GM10847 (cell line): ENCODE measurements around the gene RYR2.

Source experiments
- POLR2A ChIP-seq: IDR thresholded peaks from 2 replicates; pipeline ENCODE4 v1.6.1; 2011; ENCODE audit not compliant: insufficient read length; ENCODE audit errors: extremely low read depth

Gene RYR2

DNA sequence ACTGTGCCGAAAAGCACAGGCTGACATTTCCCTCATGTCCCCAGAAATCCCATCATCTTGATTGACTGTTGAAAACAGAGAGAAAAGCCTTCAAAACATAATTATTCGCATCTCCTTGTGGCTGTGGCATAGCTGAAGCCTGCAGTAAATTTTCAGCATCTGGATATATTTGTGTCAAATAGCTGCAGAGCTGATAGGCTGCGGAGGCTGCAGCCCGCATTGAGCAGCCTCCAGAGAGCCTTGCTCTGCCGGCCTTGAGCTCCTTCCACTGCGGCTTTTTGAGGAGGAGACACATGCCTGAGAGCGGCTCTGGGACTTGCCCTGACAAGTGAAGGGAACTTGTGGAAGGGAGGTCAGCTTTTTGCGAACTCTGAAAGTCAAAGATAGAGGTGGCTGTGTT is 144.7 kb downstream of the RYR2 start:
- no peak for TF ChIP-seq POLR2A

DNA sequence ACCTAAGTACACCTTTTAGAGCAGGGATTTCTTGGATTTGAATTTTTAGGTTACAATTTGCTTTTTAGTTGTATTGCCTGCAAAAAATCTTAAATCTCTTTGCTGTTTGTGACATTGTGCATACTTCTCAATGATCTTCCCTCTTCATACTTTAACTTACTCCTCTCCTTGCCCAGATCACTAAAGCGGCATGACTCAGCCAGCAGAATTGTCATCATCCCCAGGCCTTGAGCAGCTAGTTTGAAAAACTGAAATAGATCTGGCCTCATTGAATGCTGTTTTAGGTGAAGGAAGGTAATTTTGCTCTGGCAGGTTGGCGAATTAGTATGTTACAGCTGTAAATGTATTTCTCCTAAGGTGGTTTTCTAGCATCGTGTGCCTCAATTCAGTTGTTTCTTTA is 145.9 kb downstream of the RYR2 start:
- TF ChIP-seq POLR2A: no peak

DNA sequence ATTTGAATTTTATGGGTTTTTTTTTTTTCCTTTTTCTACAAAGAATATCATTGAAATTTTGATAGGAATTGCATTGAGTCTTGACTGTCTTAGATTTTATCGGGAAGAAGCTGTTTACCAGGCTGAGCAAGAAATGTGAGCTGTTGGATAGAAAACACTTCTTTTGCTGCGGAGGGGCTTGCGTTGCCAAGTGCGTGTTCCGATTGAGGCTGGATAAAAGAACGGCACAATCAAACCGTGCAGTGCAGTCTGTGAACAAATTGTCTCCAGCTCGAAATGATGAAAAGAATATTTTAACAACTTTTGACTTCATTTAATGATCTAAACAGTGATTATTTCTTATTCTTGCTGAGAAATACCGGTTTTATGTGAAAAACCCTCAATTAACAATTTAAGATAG is 149.4 kb downstream of the RYR2 start:
- no peak for TF ChIP-seq POLR2A

DNA sequence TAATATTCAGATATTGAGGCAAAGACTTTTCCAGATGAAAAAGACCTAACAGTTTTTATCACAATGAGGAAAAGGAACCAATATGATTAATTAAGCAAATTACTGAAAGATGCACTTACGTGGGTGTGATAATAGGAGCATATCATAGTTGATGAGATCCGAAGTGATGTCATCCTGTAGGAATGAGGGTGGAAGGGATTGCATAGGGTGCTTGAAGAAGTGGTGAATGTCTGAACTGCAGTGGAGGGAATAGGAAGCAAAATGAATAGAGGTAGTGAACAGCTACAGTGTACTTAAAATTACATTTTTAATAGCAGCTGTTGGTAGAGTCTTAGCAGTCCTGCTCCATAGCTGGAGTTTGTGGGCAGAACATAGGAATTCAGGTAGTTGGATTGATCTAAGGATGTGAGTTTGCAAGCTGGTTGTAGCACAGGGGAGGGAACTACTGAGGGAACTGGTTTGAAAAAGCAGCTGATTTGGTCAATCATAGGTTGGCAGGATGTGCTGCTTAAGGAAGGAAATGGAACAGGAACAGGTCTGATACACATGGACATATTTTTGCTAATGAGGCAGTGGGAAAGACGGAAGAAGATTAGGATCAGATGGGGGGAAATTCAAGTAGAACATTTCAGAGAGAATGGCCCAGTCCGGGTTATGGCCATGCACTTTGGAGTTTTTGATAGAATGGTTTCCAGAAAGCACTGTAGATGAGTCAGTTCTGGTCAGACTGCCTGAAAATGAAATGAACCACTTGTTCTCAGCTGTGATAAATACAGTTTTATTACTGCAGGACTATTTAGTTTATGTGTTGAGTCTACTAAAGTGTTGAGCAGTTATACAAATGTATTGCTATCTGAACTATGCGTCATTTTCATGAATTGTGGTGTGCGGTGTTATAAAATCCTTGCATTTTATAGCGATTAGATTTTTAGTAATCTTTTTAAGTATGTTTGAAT is 155.8 kb downstream of the RYR2 start:
- no peak for TF ChIP-seq POLR2A

DNA sequence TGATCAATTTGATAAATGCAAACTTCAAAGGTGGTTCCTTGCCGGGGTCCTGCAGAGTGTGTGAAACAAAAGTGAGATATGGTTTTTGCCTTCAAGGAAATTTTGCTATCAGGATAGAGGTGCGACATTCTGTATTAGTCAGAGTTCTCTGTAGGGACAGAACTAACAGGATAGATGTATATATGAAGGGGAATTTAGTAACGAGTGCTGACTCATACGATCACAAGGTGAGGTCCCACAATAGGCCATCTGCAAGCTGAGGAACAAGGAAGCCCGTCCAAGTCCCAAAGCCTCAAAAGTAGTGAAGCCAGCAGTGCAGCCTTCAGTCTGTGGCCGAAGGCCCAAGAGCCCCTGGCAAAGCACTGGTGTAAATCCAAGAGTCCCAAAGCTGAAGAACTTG is 157.0 kb downstream of the RYR2 start:
- no peak for TF ChIP-seq POLR2A

DNA sequence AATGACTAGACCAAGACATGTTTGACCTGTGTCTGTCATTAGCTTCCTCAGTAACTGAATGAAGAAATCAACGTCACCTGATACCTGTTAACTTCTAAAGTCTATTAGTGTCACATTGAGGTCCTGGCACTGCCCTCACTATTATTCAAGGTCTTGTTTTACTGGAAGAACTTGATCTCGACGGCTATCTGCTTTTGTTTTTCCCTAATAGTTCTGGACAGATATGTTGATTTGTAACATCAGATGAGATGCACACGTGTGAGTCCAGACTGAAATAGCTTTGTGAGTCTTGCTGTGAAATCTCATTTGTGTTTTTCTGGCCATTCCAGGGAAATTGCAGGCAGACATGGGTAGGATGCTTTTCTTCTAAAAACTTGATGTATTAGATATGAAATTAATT is 159.2 kb downstream of the RYR2 start:
- TF ChIP-seq POLR2A: no peak

DNA sequence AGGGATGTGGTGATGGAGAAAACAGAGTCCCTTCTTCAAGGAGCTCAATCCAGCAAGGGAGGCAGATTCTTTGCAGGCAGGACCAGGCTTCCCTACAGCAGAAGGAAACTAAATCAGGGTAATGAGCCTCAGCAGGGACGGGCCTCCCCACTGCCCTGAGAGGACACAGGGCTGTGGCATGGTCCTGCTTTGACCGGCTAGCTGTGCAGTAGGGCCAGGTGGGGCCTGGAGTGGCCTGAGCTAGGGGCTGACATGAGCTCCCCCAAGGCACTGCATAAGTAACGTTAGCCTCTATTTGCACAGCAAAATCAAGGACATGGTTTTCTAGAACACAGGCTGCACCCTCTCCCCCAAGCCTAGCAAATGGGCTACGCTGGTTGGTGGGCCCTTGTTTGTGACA is 162.9 kb downstream of the RYR2 start:
- no peak for TF ChIP-seq POLR2A

DNA sequence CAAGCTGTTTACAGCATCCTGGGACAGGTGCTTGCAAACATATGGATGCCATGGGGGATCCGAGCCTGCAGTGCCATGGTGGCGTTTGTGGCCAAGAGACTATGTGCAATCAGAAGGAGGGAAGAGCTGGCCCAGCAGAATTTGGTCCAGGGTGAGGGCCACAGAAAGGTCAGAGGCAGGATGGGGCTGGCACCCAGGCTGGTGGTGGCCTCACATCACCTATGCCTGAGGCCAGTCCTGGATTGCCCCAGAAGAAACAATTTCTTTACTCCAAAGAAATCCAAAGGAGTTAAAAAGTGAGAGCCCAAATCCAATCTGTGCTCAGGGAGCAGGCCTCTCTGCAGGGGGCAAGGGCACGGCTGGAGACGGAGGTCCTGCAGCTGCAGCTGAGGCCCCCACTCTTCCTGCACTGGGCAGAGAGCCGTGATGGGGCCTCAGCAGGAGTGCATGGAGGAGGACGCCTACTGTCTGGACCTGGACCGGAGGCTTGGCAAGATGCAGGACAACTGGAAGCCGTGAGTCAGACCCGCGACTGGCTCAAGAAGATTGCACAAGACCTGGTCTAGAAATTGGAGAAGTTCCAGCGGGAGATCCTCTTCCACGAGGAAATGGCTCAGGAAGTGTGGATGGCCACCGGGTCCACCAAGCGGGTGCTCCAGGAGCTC is 163.5 kb downstream of the RYR2 start:
- no peak for TF ChIP-seq POLR2A

DNA sequence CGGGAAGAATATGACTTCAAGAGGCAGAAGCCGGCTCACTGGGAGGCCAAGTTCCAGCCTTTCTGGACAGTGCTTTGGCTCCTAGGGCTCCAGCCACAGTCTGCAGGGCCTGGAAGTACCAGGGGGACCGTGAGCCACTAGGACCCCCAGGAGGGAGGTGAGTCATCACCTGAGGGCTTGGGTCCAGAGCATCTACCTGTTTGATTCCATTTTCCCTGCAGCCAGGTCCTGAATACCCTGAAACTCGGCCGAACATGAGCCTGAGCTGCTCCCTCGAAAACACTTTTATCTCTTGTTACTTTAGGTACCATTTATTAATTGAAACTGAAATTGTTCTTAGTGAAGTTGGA is 164.1 kb downstream of the RYR2 start:
- no peak for TF ChIP-seq POLR2A

DNA sequence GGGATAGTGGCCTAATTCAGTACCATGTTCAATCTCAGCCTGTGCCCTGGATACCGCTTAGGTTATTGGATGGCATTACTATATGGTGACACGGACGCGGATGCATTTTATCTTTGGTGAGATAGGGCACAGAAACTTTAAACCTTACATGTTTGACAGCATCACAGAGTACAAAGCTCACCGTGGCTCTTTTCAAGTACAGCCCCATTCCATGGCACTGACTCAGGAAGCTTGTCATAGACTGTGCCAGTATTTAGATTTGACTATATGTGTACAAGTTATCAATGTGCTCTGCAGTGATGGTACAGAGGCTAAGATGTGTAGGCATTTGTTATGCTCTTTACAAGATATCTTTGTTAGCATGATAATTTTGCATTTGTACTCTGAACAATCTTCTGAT is 169.0 kb downstream of the RYR2 start:
- TF ChIP-seq POLR2A: no peak

DNA sequence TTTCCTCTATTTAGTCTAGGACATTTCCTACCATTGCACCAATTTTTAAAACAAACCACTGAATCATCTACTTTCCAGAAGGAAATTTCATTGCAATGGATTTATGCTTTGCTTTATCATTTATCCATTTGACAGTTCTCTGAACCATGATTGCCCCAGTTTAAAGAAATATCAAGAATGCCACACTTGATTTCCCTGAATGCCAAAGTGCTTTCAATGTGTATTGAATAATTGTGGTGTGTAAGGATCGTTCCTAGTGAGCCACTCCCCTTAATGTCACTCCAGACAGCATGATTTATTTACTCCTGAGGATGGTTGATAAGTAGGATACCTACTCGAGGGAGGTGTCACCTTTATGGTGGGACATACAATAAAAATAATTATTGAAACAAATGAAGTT is 169.6 kb downstream of the RYR2 start:
- TF ChIP-seq POLR2A: no peak

DNA sequence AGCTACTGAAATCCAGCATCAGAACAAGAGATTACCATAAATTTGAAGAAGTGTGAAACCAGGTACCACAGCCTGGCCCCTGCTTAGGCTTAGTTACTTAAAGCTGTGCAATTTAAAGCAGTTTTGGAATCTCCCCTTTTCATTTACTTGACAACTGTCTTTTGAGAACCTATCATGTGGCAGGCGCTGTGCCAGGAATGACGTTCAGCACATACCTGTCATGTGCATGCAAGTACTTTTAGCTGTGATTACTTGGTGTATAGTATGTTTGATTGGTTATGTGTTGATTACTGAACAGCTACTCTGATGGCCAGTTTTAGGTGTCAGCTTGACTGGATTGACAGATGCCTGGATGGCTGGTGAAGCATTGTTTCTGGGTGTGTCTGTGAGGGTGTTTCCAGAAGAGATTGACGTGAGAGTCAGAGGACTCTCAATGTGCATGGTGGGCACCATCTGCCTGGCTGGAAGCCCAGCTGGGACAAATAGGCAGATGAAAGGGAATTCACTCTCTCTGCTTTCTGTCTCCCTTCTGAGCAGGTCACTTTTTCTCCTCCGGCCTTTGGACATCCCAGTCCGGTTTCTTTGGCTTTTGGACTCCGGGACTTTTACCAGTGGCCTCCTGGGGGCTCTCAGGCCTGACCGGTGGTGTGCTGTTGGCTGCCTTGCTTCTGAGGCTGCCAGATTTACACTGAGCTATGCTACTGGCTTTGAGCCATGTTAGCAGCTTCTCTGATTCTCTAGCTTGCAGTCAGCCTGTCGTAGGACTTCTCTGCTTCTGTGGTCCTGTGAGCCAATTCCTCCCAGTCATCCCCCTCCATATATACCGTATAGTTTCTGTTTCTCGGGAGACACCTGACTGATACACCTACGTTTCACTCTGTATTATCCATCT is 178.0 kb downstream of the RYR2 start:
- TF ChIP-seq POLR2A: no peak

DNA sequence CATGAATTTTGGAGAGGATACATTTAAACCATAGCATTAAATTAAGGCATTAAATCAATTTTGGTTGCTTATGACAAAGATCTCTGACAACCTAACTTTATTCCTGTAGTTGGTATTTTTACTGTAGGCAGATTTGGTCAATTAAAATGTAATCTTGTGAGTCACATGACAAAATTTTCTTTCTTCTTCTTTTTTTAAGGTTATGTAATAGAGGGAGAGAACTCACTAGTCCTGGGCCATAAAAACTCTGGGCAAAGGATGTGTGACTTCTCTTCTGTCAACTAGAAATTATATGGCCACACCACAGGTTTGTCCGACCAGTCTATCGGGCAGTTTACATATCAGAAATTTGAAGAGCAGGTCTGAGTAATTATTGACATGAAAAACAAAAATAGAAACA is 181.4 kb downstream of the RYR2 start:
- TF ChIP-seq POLR2A: no peak

DNA sequence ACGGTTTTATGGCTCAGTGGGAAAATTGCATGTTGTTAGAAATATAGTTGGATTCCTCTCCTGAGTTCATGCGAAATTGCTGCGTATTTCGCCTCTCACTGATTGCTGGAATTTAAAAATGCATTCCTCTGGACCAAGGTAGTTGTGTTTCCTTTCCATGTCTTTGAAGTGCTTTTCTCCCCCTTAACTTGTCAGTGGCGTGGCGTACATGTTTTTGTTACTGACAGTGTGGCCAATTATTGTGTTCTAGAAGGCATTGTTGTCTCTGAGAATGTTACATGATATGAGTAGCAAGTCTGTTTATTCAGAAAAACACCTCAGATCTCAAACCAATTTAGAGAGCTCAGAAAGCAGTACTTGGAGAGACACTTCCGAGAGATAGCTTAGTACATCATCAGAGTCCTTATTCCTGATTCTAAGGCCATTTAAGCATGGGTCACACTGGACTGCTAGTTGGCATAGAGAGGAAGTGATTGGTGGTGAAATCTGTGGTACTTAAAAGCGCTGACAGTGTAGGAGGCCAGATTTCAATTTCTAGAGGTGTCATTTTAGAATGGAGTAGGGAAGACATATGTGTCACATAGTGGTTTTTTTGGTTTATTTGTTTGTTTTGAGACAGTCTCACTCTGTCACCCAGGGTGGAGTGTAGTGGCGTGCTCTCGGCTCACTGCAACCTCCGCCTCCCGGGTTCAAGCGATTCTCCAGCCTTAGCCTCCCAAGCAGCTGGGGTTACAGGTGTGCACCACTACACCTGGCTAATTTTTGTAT is 184.4 kb downstream of the RYR2 start:
- TF ChIP-seq POLR2A: no peak

DNA sequence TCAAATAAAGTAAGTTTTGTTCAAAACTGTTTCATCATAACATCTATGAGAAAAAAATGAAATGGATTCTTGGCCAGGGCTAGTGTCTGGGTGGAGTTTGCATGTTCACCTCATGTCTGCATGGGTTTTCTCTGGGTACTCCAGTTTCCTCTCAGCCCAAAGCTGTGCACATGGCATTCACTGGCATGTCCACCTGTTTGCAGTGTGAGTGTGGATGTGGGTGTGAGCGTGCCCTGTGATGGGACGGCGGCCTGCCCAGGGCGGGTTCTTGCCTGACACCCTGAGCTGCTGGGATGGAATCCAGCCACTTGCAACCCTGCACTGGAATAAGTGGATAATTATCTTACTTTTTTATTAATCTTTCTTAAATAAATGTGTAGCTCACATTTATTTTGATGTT is 185.5 kb downstream of the RYR2 start:
- TF ChIP-seq POLR2A: no peak
